Measurements from ENCODE around the gene FBXO39.
"Not testable (repeated sequence)": the region's sequence is repeated elsewhere in the genome, so short reads cannot be mapped to it uniquely, and the experiment has no call there.

The FBXO39 gene

GRCh38 chr17:6775871-6776405 is at the start of gene FBXO39:
FBXO39 (plus strand) TSS chr17:6776215; CDS start chr17:6779869, 3,654 bp downstream.
- DNase-seq (ENCODE audit: low read depth in 1 of 2, low spot score in 1 of 2): no peak

DNA sequence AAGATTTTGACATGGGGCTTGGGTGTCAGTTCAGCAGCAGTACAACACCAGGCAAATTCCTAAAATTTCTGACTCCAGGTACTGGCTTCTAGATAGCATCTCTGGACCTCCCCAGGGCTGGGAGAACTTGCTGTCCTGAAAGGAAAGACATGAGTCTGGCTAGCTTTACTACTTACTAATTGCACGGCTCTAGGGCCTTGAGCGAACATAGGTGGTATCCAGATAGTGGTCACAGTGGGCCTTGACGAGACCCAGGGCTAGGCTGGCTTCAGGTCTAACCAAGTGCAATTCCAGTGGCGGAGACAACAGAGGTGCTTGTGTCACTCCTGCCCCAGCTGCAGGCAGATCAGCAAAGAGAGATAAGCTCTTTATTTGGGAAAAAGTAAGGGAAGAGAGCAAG is 46.5 kb upstream of the FBXO39 start:
- DNase-seq (ENCODE audit: low read depth in 1 of 2, low spot score in 1 of 2): no peak

- not testable (repeated sequence) for DNase-seq (ENCODE audit: low read depth in 1 of 2, low spot score in 1 of 2)
These were observed 29.4 kb upstream of the FBXO39 start for GRCh38 chr17:6746665-6747064.

- no peak for DNase-seq (ENCODE audit: low read depth in 1 of 2, low spot score in 1 of 2)
These were observed 27.4 kb upstream of the FBXO39 start for GRCh38 chr17:6748617-6749016.

DNA sequence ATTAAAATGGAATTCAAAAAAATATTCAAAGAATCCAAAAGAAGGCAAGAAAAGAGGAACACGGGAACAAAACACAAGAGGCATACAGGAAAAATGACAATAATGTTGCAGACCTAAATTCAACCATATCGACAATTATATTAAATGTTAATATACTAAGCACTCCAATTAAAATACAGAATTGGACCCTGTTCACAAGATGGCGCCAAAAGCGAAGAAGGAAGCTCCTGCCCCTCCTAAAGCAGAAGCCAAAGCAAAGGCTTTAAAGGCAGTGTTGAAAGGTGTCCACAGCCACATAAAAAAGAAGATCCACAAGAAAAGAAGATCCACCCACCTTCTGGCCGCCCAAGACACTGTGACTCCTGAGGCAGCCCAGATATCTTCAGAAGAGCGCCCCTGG is 26.5 kb upstream of the FBXO39 start:
- DNase-seq (ENCODE audit: low read depth in 1 of 2, low spot score in 1 of 2): no peak

- no peak for DNase-seq (ENCODE audit: low read depth in 1 of 2, low spot score in 1 of 2)
These were observed 23.7 kb upstream of the FBXO39 start for GRCh38 chr17:6752068-6752909.

DNA sequence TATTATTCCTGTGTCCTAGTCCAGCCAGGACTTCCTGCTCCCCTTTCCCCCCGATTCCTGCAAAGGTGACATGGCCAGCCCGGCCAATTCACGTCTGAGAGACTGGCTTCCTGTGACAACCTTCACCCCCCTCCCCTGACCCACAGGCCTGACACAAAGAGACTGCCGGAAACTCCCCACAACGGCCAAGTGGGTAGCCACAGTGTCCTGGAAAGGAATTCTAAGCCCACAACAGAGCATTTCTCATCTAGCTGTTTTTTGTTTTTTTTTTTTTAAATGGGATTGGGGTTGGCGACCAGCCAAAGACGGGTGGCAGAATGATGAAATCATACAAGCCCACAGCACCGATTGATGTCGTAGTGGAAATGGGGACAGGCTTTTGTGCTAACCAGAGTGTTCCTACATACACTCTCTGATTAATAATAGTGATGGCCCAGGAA is 23.0 kb upstream of the FBXO39 start:
- peak in 1 of 2 donors; percentile 28 for DNase-seq (ENCODE audit: low read depth in 1 of 2, low spot score in 1 of 2)

DNA sequence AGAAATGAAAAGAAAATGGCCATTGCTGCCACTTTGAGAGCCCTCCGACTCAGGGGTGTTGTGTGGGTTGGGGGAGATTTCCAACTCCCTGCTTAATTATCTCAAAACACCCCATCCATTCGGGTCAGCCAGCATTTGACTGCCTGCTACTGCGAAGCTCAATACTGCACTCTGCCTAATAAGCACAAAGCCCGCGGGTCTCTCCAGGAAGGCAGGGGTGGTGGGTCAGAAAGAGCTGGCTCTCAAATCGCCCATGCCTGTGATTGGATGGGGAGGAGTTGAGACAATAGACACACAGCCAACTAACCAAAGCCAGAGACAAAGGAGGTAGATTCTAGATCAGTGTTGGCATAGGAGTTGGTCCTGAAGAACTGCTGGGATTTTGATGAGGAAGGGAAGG is 22.5 kb upstream of the FBXO39 start:
- DNase-seq (ENCODE audit: low read depth in 1 of 2, low spot score in 1 of 2): no peak

- no peak for DNase-seq (ENCODE audit: low read depth in 1 of 2, low spot score in 1 of 2)
These were observed 20.7 kb upstream of the FBXO39 start for GRCh38 chr17:6755281-6755680.

DNA sequence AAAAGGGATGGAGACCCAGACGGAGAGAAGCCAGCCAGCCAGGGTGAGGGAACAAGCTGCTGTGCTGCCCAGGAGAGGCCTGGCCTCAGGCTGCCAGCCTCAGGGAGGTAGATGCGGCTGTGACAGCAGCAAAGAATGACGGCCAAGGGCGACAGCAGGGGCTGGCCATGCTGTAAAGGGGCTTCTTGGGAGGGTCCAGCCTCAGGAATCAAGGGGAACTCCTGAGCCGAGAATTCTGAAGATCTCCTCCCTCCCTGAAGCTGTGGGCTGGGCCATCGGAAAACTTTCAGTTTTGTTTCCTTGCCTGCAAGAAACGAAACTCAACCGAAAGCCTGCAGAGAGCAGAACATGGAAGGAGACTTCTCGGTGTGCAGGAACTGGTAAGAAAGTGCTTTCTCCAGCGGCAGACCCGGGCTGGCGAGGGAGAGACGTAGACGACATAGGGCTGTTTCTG is 20.3 kb upstream of the FBXO39 start, which contains the start of gene XAF1:
TSS of gene XAF1 (plus strand) at position 316 of the 454 bp plus-strand sequence. CDS start at position 349, 33 bp downstream.
- DNase-seq (ENCODE audit: low read depth in 1 of 2, low spot score in 1 of 2): peak in 1 of 2 donors; percentile 30

DNA sequence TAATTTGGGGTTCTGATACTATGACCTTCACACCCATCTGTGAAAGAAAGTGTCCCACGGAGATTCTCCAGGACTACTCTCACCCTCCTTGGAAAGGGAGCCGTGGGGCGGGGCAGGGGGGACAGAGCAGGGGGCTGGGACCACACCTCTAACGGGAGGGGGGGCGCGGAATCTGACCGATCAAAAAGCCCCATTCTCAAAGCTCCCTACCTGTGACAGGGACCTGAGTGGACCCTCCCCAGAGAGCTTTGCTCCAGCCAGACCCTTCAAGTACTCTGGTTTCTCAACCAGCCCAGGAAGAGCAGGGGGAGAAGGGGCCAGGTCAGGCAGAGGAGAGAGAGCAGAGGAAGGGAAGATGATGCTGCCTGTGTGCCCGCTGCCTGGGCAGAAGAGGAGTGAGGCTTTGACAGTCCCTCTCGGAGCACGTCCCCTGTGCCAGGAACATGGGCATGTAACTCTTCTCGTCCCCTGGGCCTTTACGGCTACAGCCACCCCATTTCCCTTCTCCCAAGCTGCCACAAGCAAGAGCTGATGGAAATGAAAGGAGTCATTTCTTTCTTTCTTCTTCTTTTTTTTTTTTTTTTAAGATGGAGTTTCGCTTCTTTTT is 19.5 kb upstream of the FBXO39 start:
- DNase-seq (ENCODE audit: low read depth in 1 of 2, low spot score in 1 of 2): no peak

DNA sequence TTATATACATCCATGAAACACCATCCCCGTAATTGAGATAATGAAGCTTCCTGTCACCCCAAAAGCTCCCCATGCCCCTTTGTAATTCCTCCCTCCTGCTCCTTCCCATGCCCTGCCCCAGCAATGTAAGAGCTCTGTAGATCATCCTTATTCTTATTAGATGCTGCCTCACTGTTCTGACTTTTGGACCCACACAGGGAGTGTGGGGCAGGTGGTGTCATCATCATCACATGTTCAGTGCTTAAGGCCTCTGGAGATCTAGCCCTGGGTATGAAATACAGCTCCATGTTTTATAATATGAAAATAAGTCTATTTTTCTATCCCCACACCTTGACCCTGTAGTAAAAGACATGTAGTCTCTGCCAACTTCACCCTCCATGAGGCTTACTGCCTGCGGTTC is 18.3 kb upstream of the FBXO39 start:
- DNase-seq (ENCODE audit: low read depth in 1 of 2, low spot score in 1 of 2): no peak

GRCh38 chr17:6761779-6762178 is 14.2 kb upstream of the FBXO39 start:
- no peak for DNase-seq (ENCODE audit: low read depth in 1 of 2, low spot score in 1 of 2)

GRCh38 chr17:6768447-6768846 is 7.6 kb upstream of the FBXO39 start:
- DNase-seq (ENCODE audit: low read depth in 1 of 2, low spot score in 1 of 2): no peak

DNA sequence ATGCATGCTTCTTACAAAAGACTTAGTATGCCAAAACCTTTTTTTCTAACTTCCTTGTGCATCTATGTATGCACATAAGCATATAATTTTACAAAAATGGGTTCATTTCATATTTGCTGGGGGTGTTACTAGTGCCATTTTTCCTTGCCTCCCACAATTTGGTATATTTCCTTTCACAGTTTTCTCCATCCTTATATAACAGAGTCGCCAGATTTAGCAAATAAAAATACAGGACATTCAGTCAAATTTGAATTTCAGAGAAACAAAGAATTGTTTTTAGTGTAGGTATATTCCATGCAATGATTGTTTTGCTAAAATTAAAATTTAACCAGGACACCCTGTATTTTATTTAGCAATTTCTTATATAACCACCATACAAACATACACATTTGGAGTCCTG is 4.0 kb upstream of the FBXO39 start:
- no peak for DNase-seq (ENCODE audit: low read depth in 1 of 2, low spot score in 1 of 2)

DNA sequence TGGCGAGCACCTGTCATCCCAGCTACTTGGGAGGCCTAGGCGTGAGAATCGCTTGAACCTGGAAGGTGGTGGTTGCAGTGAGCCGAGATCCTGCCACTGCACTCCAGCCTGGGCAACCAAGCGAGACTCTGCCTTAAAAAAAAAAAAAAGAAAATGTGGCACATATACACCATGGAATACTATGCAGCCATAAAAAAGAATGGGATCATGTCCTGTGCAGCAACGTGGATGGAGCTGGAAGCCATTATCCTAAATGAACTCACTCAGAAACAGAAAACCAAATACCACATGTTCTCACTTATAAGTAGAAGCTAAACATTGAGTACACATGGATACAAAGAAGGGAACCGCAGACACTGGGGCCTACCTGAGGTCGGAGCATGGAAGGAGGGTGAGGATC is 1.1 kb upstream of the FBXO39 start:
- DNase-seq (ENCODE audit: low read depth in 1 of 2, low spot score in 1 of 2): not testable (repeated sequence)

DNA sequence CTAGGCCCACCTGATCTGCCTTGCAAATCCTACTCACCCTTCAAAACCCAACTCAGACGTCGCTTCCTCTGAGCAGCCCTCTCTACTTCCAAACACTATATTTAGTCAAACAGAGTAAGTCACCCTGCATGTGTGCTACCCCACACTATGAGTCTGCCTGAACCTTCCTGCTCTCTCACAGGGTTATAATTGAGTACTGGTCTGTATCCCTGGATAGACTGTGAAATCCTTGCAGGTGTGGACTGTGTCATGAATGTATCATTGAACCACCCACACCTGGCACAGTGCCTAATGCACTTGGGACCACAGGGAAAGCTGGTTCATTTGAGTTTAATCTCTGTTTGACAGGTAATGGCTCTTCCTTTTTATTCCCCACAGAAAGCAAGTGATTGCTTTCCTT is 3.4 kb downstream of the FBXO39 start:
- DNase-seq (ENCODE audit: low read depth in 1 of 2, low spot score in 1 of 2): no peak

- no peak for DNase-seq (ENCODE audit: low read depth in 1 of 2, low spot score in 1 of 2)
These were observed 4.0 kb downstream of the FBXO39 start for GRCh38 chr17:6780001-6780400.

GRCh38 chr17:6780886-6781285 is 4.9 kb downstream of the FBXO39 start:
- no peak for DNase-seq (ENCODE audit: low read depth in 1 of 2, low spot score in 1 of 2)

GRCh38 chr17:6782244-6782643 is 6.2 kb downstream of the FBXO39 start:
- no peak for DNase-seq (ENCODE audit: low read depth in 1 of 2, low spot score in 1 of 2)

GRCh38 chr17:6786618-6787017 is 10.6 kb downstream of the FBXO39 start:
- no peak for DNase-seq (ENCODE audit: low read depth in 1 of 2, low spot score in 1 of 2)

- no peak for DNase-seq (ENCODE audit: low read depth in 1 of 2, low spot score in 1 of 2)
These were observed 11.2 kb downstream of the FBXO39 start for GRCh38 chr17:6787081-6787693.
